Measurements from ENCODE around the gene CHCHD6. TPM values are rescaled to one million over a fixed set of nuclear protein-coding genes. Genes with fewer than 3 reads are reported as not detected.

Gene CHCHD6
- total RNA-seq, 2 donors from 2014 or later = 8.7 to 9.9 TPM

- Mint-ChIP-seq H3K36me3 (ENCODE audit: low read depth) (no peaks in the 10 kb centered on the region), H3K9me3 (no peaks in the 10 kb centered on the region), H3K27me3 (no peaks in the 10 kb centered on the region), H3K4me3 (no peak overlapping the region), H3K4me1 (no peaks in the 10 kb centered on the region), H3K27ac (peak overlapping the region; percentile 56)
- ATAC-seq (replicated peaks) = no peak
Measured at GRCh38 chr3:126998320-126998719, 294.3 kb downstream of the CHCHD6 start.

GRCh38 chr3:126998728-126999127, 294.7 kb downstream of the CHCHD6 start:
- no peak for ATAC-seq (replicated peaks)
- Mint-ChIP-seq H3K4me1 (no peaks in the 10 kb centered on the region), H3K9me3 (no peaks in the 10 kb centered on the region), H3K36me3 (ENCODE audit: low read depth) (no peaks in the 10 kb centered on the region), H3K27me3 (no peaks in the 10 kb centered on the region), H3K4me3 (no peak overlapping the region), H3K27ac (no peak overlapping the region)

DNA sequence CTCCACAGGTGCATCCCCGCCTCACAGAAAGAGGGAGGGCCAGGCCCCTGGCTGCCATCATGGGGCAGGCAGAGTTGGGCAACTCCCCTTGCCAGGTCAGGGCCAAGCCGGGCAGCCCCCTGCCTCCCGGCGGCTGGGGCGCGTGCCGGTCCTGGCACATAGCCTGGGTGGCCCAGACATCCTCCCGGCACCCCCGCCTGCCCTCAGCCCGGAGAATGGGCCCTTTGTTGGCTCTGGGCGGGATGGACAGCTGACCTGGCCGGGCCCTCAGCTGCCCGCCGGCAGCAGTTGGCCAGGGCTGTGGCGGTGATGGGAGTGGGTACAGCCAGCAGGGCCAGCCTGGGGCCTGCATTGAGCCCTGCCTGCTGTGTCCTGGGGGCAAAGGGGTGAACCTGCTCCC, 295.3 kb downstream of the CHCHD6 start:
- H3K4me1 Mint-ChIP-seq = no peaks in the 10 kb centered on the region
- H3K27ac Mint-ChIP-seq = no peak overlapping the region
- no peaks in the 10 kb centered on the region for H3K36me3 Mint-ChIP-seq (ENCODE audit: low read depth)
- H3K4me3 Mint-ChIP-seq = no peak overlapping the region
- H3K27me3 Mint-ChIP-seq = no peaks in the 10 kb centered on the region
- no peak for ATAC-seq (replicated peaks)
- H3K9me3 Mint-ChIP-seq = no peaks in the 10 kb centered on the region

- no peaks in the 10 kb centered on the region for H3K9me3 Mint-ChIP-seq
- H3K27ac Mint-ChIP-seq = no peak overlapping the region
- no peaks in the 10 kb centered on the region for H3K27me3 Mint-ChIP-seq
- no peaks in the 10 kb centered on the region for H3K4me1 Mint-ChIP-seq
- no peaks in the 10 kb centered on the region for H3K36me3 Mint-ChIP-seq (ENCODE audit: low read depth)
- ATAC-seq (replicated peaks) = no peak
- H3K4me3 Mint-ChIP-seq = no peak overlapping the region
Measured at GRCh38 chr3:127000119-127000518, 296.1 kb downstream of the CHCHD6 start.

- H3K9me3 Mint-ChIP-seq = no peaks in the 10 kb centered on the region
- H3K36me3 Mint-ChIP-seq (ENCODE audit: low read depth) = no peaks in the 10 kb centered on the region
- no peak for ATAC-seq (replicated peaks)
- H3K27me3 Mint-ChIP-seq = no peaks in the 10 kb centered on the region
- no peak overlapping the region for H3K27ac Mint-ChIP-seq
- H3K4me3 Mint-ChIP-seq = no peak overlapping the region
- no peaks in the 10 kb centered on the region for H3K4me1 Mint-ChIP-seq
Measured at GRCh38 chr3:127000761-127001160, 296.7 kb downstream of the CHCHD6 start.

- H3K36me3 Mint-ChIP-seq (ENCODE audit: low read depth) = no peaks in the 10 kb centered on the region
- no peak overlapping the region for H3K4me3 Mint-ChIP-seq
- H3K27ac Mint-ChIP-seq = no peak overlapping the region
- H3K4me1 Mint-ChIP-seq = no peaks in the 10 kb centered on the region
- no peaks in the 10 kb centered on the region for H3K27me3 Mint-ChIP-seq
- H3K9me3 Mint-ChIP-seq = no peaks in the 10 kb centered on the region
- no peak for ATAC-seq (replicated peaks)
Measured at GRCh38 chr3:127001486-127002194, 297.6 kb downstream of the CHCHD6 start.

GRCh38 chr3:127002195-127003174, 298.4 kb downstream of the CHCHD6 start:
- no peak overlapping the region for H3K4me3 Mint-ChIP-seq

GRCh38 chr3:127003175-127003555, 299.1 kb downstream of the CHCHD6 start:
- H3K36me3 Mint-ChIP-seq (ENCODE audit: low read depth) = peaks cover 6% of the 10 kb centered on the region
- H3K27me3 Mint-ChIP-seq = no peaks in the 10 kb centered on the region
- no peaks in the 10 kb centered on the region for H3K9me3 Mint-ChIP-seq
- H3K4me3 Mint-ChIP-seq = no peak overlapping the region
- no peak for ATAC-seq (replicated peaks)
- H3K27ac Mint-ChIP-seq = no peak overlapping the region
- peaks cover 4% of the 10 kb centered on the region for H3K4me1 Mint-ChIP-seq

More at GRCh38 chr3:127002195-127003174, 298.4 kb downstream of the CHCHD6 start:
- no peak for ATAC-seq (replicated peaks)
- Mint-ChIP-seq H3K4me1 (peaks cover 4% of the 10 kb centered on the region), H3K9me3 (no peaks in the 10 kb centered on the region), H3K27me3 (no peaks in the 10 kb centered on the region), H3K27ac (no peak overlapping the region), H3K36me3 (ENCODE audit: low read depth) (peaks cover 6% of the 10 kb centered on the region)

DNA sequence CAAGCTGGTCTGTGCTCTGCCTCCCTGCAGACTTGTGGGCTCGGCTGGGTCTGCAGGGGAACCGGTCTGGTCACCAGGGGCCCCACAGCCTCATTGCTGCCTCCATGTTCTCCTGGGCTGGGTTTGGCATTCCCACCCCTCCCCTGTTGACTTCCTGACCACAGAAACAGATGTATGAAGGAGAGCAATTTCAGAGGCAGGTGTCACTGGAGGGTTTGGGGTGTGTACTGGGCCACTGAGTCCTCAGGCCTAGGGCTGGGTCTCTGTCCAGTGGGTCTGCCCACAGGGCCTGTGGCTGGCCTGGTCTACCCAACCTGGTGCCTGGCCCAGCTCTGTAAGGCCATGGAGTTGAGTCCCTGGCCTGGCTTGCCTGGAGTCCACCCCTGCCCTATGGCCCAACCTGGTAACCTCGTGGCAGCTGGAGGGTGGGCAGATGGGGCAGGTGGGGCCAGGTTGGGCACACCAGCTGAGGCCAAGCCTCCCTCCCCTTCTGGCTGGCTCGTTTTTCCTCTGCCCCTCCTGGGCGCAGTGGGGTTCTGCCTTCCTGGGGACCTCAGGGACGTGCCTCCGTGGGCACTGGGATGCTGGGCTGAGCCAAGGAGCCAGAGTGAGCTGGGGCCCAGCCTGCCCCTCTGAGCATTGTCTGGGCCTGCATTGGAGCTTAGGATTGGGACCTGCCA, 299.7 kb downstream of the CHCHD6 start:
- Mint-ChIP-seq H3K27me3 (no peaks in the 10 kb centered on the region), H3K36me3 (ENCODE audit: low read depth) (peaks cover 6% of the 10 kb centered on the region), H3K9me3 (no peaks in the 10 kb centered on the region)

DNA sequence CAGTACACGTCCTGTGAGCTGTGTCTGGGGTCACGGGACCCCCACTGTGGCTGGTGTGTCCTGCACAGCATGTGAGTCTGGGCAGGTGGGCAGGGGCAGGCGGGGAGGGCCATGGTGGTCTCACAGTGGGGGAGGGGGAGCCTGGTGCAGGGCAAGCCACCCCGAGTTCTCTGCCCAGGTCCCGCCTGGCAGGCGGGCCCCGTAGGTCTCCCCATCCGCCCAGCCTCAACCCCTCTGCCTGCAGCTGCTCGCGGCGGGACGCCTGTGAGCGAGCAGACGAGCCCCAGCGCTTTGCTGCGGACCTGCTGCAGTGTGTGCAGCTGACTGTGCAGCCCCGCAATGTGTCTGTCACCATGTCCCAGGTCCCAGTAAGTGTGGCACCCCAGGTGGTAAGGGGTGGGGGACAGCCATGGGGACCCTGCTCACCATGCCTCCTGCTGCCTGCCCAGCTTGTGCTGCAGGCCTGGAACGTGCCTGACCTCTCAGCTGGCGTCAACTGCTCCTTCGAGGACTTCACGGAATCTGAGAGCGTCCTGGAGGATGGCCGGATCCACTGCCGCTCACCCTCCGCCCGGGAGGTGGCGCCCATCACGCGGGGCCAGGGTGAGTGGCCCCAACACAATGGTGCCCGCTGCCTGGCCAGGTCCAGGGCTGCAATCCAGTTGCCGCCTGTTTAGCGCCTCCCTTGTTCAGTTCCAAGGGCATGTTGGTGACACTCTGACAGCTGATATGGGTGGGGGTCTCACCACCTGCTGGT, 300.8 kb downstream of the CHCHD6 start:
- Mint-ChIP-seq H3K36me3 (ENCODE audit: low read depth) (peaks cover 6% of the 10 kb centered on the region), H3K4me1 (peaks cover 4% of the 10 kb centered on the region), H3K4me3 (no peak overlapping the region), H3K9me3 (no peaks in the 10 kb centered on the region), H3K27ac (no peak overlapping the region), H3K27me3 (no peaks in the 10 kb centered on the region)
- ATAC-seq (replicated peaks) = no peak

More for the DNA sequence above, 299.7 kb downstream of the CHCHD6 start:
- H3K4me3 Mint-ChIP-seq = no peak overlapping the region
- H3K4me1 Mint-ChIP-seq = peaks cover 4% of the 10 kb centered on the region
- no peak for ATAC-seq (replicated peaks)
- no peak overlapping the region for H3K27ac Mint-ChIP-seq

GRCh38 chr3:127005864-127006500, 301.9 kb downstream of the CHCHD6 start:
- Mint-ChIP-seq H3K9me3 (no peaks in the 10 kb centered on the region), H3K4me3 (no peak overlapping the region), H3K4me1 (peaks cover 4% of the 10 kb centered on the region), H3K27me3 (no peaks in the 10 kb centered on the region), H3K36me3 (ENCODE audit: low read depth) (peaks cover 6% of the 10 kb centered on the region), H3K27ac (no peak overlapping the region)
- no peak for ATAC-seq (replicated peaks)

GRCh38 chr3:127006781-127007436, 302.9 kb downstream of the CHCHD6 start:
- peaks cover 6% of the 10 kb centered on the region for H3K36me3 Mint-ChIP-seq (ENCODE audit: low read depth)
- peaks cover 4% of the 10 kb centered on the region for H3K4me1 Mint-ChIP-seq
- H3K4me3 Mint-ChIP-seq = no peak overlapping the region
- H3K9me3 Mint-ChIP-seq = no peaks in the 10 kb centered on the region
- H3K27me3 Mint-ChIP-seq = no peaks in the 10 kb centered on the region
- no peak for ATAC-seq (replicated peaks)
- H3K27ac Mint-ChIP-seq = peak overlapping the region; percentile 11

- no peak overlapping the region for H3K27ac Mint-ChIP-seq
- ATAC-seq (replicated peaks) = no peak
- H3K27me3 Mint-ChIP-seq = no peaks in the 10 kb centered on the region
Measured at GRCh38 chr3:127008236-127008635, 304.2 kb downstream of the CHCHD6 start.

More at GRCh38 chr3:127008236-127008635, 304.2 kb downstream of the CHCHD6 start:
- H3K4me1 Mint-ChIP-seq = peaks cover 4% of the 10 kb centered on the region
- H3K4me3 Mint-ChIP-seq = no peak overlapping the region
- peaks cover 6% of the 10 kb centered on the region for H3K36me3 Mint-ChIP-seq (ENCODE audit: low read depth)
- no peaks in the 10 kb centered on the region for H3K9me3 Mint-ChIP-seq

Data from activated T-helper 17 cell treated with anti-CD3 and anti-CD28 coated beads, Interleukin-2, amount 50 U/mL, for 72 hours (primary cell).